DND-41 (cell line): ENCODE data around the gene CLEC4C.
"Not testable (repeated sequence)": the region's sequence is repeated elsewhere in the genome, so short reads cannot be mapped to it uniquely, and the experiment has no call there.

ENCODE experiments used
- EZH2 ChIP-seq: IDR thresholded peaks from 3 replicates; pipeline ENCODE4 v1.6.1; 2012; ENCODE audit warnings: borderline replicate concordance, low read depth, mild to moderate bottlenecking, moderate library complexity, low read length, inconsistent platforms; ENCODE audit not compliant: severe bottlenecking
- TF ChIP-seq, protein P1 (sequence below): IDR thresholded peaks from 2 replicates; pipeline ENCODE4 v1.5.1; 2012; ENCODE audit warnings: borderline replicate concordance, low read length, moderate library complexity, mild to moderate bottlenecking; ENCODE audit not compliant: poor library complexity, severe bottlenecking; ENCODE audit errors: extremely low read depth

- TF ChIP-seq, protein P1, sequence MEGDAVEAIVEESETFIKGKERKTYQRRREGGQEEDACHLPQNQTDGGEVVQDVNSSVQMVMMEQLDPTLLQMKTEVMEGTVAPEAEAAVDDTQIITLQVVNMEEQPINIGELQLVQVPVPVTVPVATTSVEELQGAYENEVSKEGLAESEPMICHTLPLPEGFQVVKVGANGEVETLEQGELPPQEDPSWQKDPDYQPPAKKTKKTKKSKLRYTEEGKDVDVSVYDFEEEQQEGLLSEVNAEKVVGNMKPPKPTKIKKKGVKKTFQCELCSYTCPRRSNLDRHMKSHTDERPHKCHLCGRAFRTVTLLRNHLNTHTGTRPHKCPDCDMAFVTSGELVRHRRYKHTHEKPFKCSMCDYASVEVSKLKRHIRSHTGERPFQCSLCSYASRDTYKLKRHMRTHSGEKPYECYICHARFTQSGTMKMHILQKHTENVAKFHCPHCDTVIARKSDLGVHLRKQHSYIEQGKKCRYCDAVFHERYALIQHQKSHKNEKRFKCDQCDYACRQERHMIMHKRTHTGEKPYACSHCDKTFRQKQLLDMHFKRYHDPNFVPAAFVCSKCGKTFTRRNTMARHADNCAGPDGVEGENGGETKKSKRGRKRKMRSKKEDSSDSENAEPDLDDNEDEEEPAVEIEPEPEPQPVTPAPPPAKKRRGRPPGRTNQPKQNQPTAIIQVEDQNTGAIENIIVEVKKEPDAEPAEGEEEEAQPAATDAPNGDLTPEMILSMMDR, result not testable (repeated sequence)
- TF ChIP-seq EZH2, result not testable (repeated sequence)
Measured at GRCh38 chr12:7730984-7731383, 16.2 kb downstream of the CLEC4C start.
